HepG2 (cell line): ENCODE measurements around the gene LSS. TPM values are rescaled to one million over a fixed set of nuclear protein-coding genes. Genes with fewer than 3 reads are reported as not detected.
A peak's percentile ranks its signal among the peaks of the same experiment; 100 is the strongest.

Source experiments
- ATAC-seq: fragments of 200-7000 bp; cut with Tn5 transposase; 3 replicates; pipeline ENCODE4 v1.9.1; 2020; ENCODE audit warnings: mild to moderate bottlenecking, moderate library complexity
- BruUV-seq: library from RNA; stranded (reverse); fragments of 400-500 nt; replicated peaks from 2 replicates; lab custom pipeline; 2021; lab: Mats Ljungman, UMichigan
- CTCF ChIA-PET: fragments of 300-600 bp; formaldehyde crosslinking; extraction: SDS; loops from one replicate; lab custom pipeline; 2021; ENCODE audit warnings: low total read pairs, inconsistent platforms, low intra/inter-chr PET ratio; lab: Yijun Ruan, JAX
- POLR2A ChIA-PET: fragments of 350-600 bp; sonication (Branson Sonifier 250); formaldehyde crosslinking; loops from one replicate; lab custom pipeline; 2020; ENCODE audit warnings: antibody characterized with exemption, inconsistent platforms; lab: Yijun Ruan, JAX
- DNase-seq: peaks from one replicate; pipeline ENCODE4 v3.0.0-alpha.2; 2015; ENCODE audit warnings: low spot score
- FAIRE-seq: peaks from 3 replicates; lab custom pipeline; 2011; peaks lifted over from hg19 to GRCh38; lab: Jason Lieb, UNC
- H2AFZ ChIP-seq: one replicate; pipeline ENCODE4 v1.6.1; 2011; ENCODE audit warnings: low read length, inconsistent platforms
- H3K27ac ChIP-seq: fragments of 300-600 bp; 3 replicates; pipeline ENCODE4 v1.8.0; 2011; ENCODE audit warnings: mixed run types, mild to moderate bottlenecking, mixed read lengths, low read length, inconsistent platforms; ENCODE audit not compliant: insufficient read depth; ENCODE audit errors: extremely low read length
- H3K27me3 ChIP-seq, 2 experiments: fragments of 200-600 bp in 1 of 2; 2 replicates in 1 of 2; 3 replicates in 1 of 2; pipeline versions ENCODE4 v1.6.0 to v1.8.0; 2011; ENCODE audit warnings: low read length in 2 of 2, mild to moderate bottlenecking in 2 of 2, moderate library complexity in 2 of 2, inconsistent platforms in 1 of 2; ENCODE audit not compliant: insufficient read depth in 2 of 2, control insufficient read depth in 1 of 2
- H3K36me3 ChIP-seq, 2 experiments: fragments of 200-600 bp in 1 of 2; replicated peaks in 1 of 2; 2 replicates in 1 of 2; 3 replicates in 1 of 2; pipeline versions ENCODE4 v1.5.1 to v1.8.0; 2011; ENCODE audit warnings: low read length in 2 of 2, inconsistent platforms in 1 of 2; ENCODE audit not compliant: insufficient read depth in 2 of 2, control insufficient read depth in 1 of 2
- H3K4me1 ChIP-seq: 2 replicates; pipeline ENCODE4 v1.5.1; 2012; ENCODE audit warnings: low read length, inconsistent platforms; ENCODE audit not compliant: insufficient read depth
- H3K4me2 ChIP-seq: 2 replicates; pipeline ENCODE4 v1.6.0; 2011; ENCODE audit warnings: low read depth, low read length, inconsistent platforms
- H3K4me3 ChIP-seq, 3 experiments: fragments of 200-600 bp in 1 of 3; sonication (generic), shearing (Covaris generic) in 1 of 3; replicated peaks in 1 of 3; 2 replicates each; pipeline ENCODE4 v1.5.1; 2011 to 2016; ENCODE audit warnings: low read length in 3 of 3, inconsistent platforms in 2 of 3, low read depth in 2 of 3, mild to moderate bottlenecking in 2 of 3, control low read depth in 1 of 3, mixed read lengths in 1 of 3; ENCODE audit not compliant: insufficient read depth in 1 of 3
- H3K79me2 ChIP-seq: one replicate; pipeline ENCODE4 v1.6.1; 2011; ENCODE audit warnings: low read length, inconsistent platforms; ENCODE audit not compliant: insufficient read depth
- H3K9ac ChIP-seq: 2 replicates; pipeline ENCODE4 v1.6.0; 2011; ENCODE audit warnings: mild to moderate bottlenecking, low read depth, low read length, inconsistent platforms; ENCODE audit not compliant: insufficient read depth
- H3K9me3 ChIP-seq: 2 replicates; pipeline ENCODE4 v1.5.1; 2012; ENCODE audit warnings: mild to moderate bottlenecking, low read length
- H4K20me1 ChIP-seq: 2 replicates; pipeline ENCODE4 v1.6.0; 2011; ENCODE audit warnings: inconsistent platforms, mild to moderate bottlenecking, low read length, moderate library complexity; ENCODE audit not compliant: insufficient read depth
- HDAC1 ChIP-seq: sonication (generic); formaldehyde crosslinking; IDR thresholded peaks from 2 replicates; pipeline ENCODE4 v1.5.1; 2020; ENCODE audit warnings: mild to moderate bottlenecking, missing genetic modification reagents
- PRDM15 ChIP-seq: sonication (generic); formaldehyde crosslinking; IDR thresholded peaks from 2 replicates; pipeline ENCODE4 v1.4.0; 2020; ENCODE audit warnings: missing genetic modification reagents
- SP4 ChIP-seq: sonication (generic); formaldehyde crosslinking; IDR thresholded peaks from 2 replicates; pipeline ENCODE4 v1.8.1; 2023; ENCODE audit warnings: mild to moderate bottlenecking, missing genetic modification reagents
- ZKSCAN8 ChIP-seq: IDR thresholded peaks from 2 replicates; pipeline ENCODE4 v1.6.1; 2016; ENCODE audit warnings: borderline replicate concordance, missing genetic modification reagents, missing compliant biosample characterization
- ZMYM2 ChIP-seq: sonication (generic); formaldehyde crosslinking; IDR thresholded peaks from 2 replicates; pipeline ENCODE4 v1.8.0; 2022; ENCODE audit warnings: mild to moderate bottlenecking, missing genetic modification reagents
- ZNF12 ChIP-seq: sonication (generic); formaldehyde crosslinking; IDR thresholded peaks from 2 replicates; pipeline ENCODE4 v1.5.0; 2020; ENCODE audit warnings: missing genetic modification reagents
- ZNF713 ChIP-seq: sonication (generic); formaldehyde crosslinking; IDR thresholded peaks from 2 replicates; pipeline ENCODE4 v1.4.0; 2020; ENCODE audit warnings: mild to moderate bottlenecking, missing genetic modification reagents
- ZNF747 ChIP-seq: sonication (generic); formaldehyde crosslinking; IDR thresholded peaks from 2 replicates; pipeline ENCODE4 v1.8.1; 2023; ENCODE audit warnings: missing genetic modification reagents, mild to moderate bottlenecking, borderline replicate concordance
- ZNF770 ChIP-seq: sonication (generic); formaldehyde crosslinking; IDR thresholded peaks from 2 replicates; pipeline ENCODE4 v1.5.0; 2020; ENCODE audit warnings: mild to moderate bottlenecking, missing genetic modification reagents
- ZNF777 ChIP-seq: sonication (generic); formaldehyde crosslinking; IDR thresholded peaks from 2 replicates; pipeline ENCODE4 v1.4.0; 2020; ENCODE audit warnings: missing genetic modification reagents
- ZNF891 ChIP-seq: sonication (generic); formaldehyde crosslinking; IDR thresholded peaks from 2 replicates; pipeline ENCODE4 v1.5.0; 2020; ENCODE audit warnings: mild to moderate bottlenecking, missing genetic modification reagents
- WGBS: methylation state at CpG from one replicate; pipeline ENCODE4 v1.1.6; 2017; ENCODE audit warnings: low lambda C conversion rate; 5-methylcytosine and 5-hydroxymethylcytosine counted together
- in situ Hi-C: cut with HindIII; loops from 2 replicates; pipeline ENCODE4 v1.10.0; 2017; ENCODE audit warnings: low pct_unique_long_range_greater_than_20kb; ENCODE audit not compliant: extremely low pct_ligation_motif_present
- intact Hi-C: fragments of 100-400 bp; cut with micrococcal nuclease; formaldehyde crosslinking; loops from one replicate; pipeline ENCODE4 v1.10.0; 2022; ENCODE audit not compliant: unreplicated experiment
- polyA plus RNA-seq, 8 experiments: library from polyadenylated mRNA; depleted of rRNA in 3 of 8; stranded (reverse) in 7 of 8; unstranded in 1 of 8; fragments of >200 nt; fragmentation: Illumina TruSeq in 4 of 8; extraction: Trizol in 4 of 8; gene quantifications; 2 replicates each; pipeline versions ENCODE4 v1.2.1 to v1.2.3, GENCODE V29; 2011 to 2016; ENCODE audit warnings: low read depth in 4 of 8, missing spikeins in 1 of 8, mixed read lengths in 1 of 8; ENCODE audit not compliant: insufficient read depth in 1 of 8
- total RNA-seq, 5 experiments: library from RNA; depleted of rRNA; stranded (reverse); fragments of >200 nt; fragmentation: Illumina TruSeq; extraction: Trizol; gene quantifications; 2 replicates each; pipeline ENCODE4 v1.2.3, GENCODE V29; 2016; ENCODE audit warnings: low read depth in 1 of 5

The LSS gene
- total and polyA plus RNA-seq, 2 of the 13 experiments (the other 11 are each of a cell fraction or from before 2014, with no cell fraction given) = 72.6 to 113 TPM

GRCh38 chr21:46157396-46157986, 71.1 kb downstream of the LSS start:
- DNase-seq (no peak), FAIRE-seq (no peak)
- H3K27me3 ChIP-seq = no peaks in the 10 kb centered on the region; a peak in 2 of 5 replicates
- H3K9me3 ChIP-seq = no peaks in the 10 kb centered on the region
- intact Hi-C loops = loop anchor here (5.0 kb wide), 1 partner anchor 70 kb away; the partner anchor contains the start of gene LSS
- peaks cover 33% of the 10 kb centered on the region for H3K4me1 ChIP-seq
- no peak overlapping the region for H2AFZ ChIP-seq
- peaks cover 6% of the 10 kb centered on the region; the same call in 1 of the 2 replicates for H4K20me1 ChIP-seq
- no peak overlapping the region for H3K27ac ChIP-seq
- no peak overlapping the region for H3K4me3 ChIP-seq
- TF ChIP-seq ZNF713 (CRISPR knock-in tag) (no peak), ZNF777 (CRISPR knock-in tag) (no peak), ZNF770 (peak; percentile 47; the same call in 1 of the 2 replicates)
- TF ChIP-seq, all 625 proteins: peak for 1
- Histone ChIP-seq H3K4me2 (peak overlapping the region; percentile 39; the same call in 1 of the 2 replicates), H3K36me3 (peaks cover 0 to 4% of the 10 kb centered on the region in 2 experiments; a peak in 1 of 5 replicates), H3K79me2 (peaks cover 23% of the 10 kb centered on the region), H3K9ac (no peak overlapping the region)
- ATAC-seq = no peak
- POLR2A ChIA-PET = no interaction called here
- in situ Hi-C loops = no loop called here
- WGBS = 67% methylated on average over 12 of the region's 12 CpGs
- no TSS peak for BruUV-seq
- CTCF ChIA-PET = no interaction called here

- CTCF ChIA-PET = no interaction called here
- no peak for FAIRE-seq
- Histone ChIP-seq H3K9me3 (no peaks in the 10 kb centered on the region), H3K4me1 (peaks cover 40% of the 10 kb centered on the region), H3K79me2 (peaks cover 23% of the 10 kb centered on the region), H3K9ac (no peak overlapping the region), H3K4me3 (no peak overlapping the region), H3K4me2 (no peak overlapping the region), H3K27me3 (no peaks in the 10 kb centered on the region; a peak in 2 of 5 replicates), H2AFZ (no peak overlapping the region), H3K27ac (no peak overlapping the region), H3K36me3 (peaks cover 0 to 10% of the 10 kb centered on the region in 2 experiments; a peak in 1 of 5 replicates), H4K20me1 (peaks cover 8% of the 10 kb centered on the region; the same call in 1 of the 2 replicates)
- no TSS peak for BruUV-seq
- 95% methylated on average over 10 of the region's 10 CpGs for WGBS
- intact Hi-C loops = loop anchor here (5.0 kb wide), 1 partner anchor 71 kb away; the partner anchor contains the start of gene LSS
- no peak for ATAC-seq
- DNase-seq = no peak
- POLR2A ChIA-PET = no interaction called here
- in situ Hi-C loops = no loop called here
- TF ChIP-seq PRDM15 (CRISPR knock-in tag) (no peak), ZNF747 (CRISPR knock-in tag) (no peak), SP4 (no peak), ZNF891 (CRISPR knock-in tag) (no peak), ZMYM2 (CRISPR knock-in tag) (no peak), HDAC1 (CRISPR knock-in tag) (no peak), ZNF12 (CRISPR knock-in tag) (no peak), ZKSCAN8 (CRISPR knock-in tag) (no peak)
These were observed 71.9 kb downstream of the LSS start for GRCh38 chr21:46156678-46157077.
